Panc1 (cell line): ENCODE data around the gene GDPD2. TPM values are rescaled to one million over a fixed set of nuclear protein-coding genes. Genes with fewer than 3 reads are reported as not detected.

Source experiments
- ATAC-seq: fragments of 200-7000 bp; cut with Tn5 transposase; 2 replicates; pipeline ENCODE4 v1.9.1; 2020; ENCODE audit warnings: mild to moderate bottlenecking, moderate library complexity
- BruUV-seq: library from RNA; stranded (reverse); fragments of 400-500 nt; replicated peaks from 2 replicates; lab custom pipeline; 2021; lab: Mats Ljungman, UMichigan
- CTCF ChIA-PET: fragments of 300-600 bp; sonication (Branson Sonifier 250); formaldehyde crosslinking; loops from one replicate; lab custom pipeline; 2022; ENCODE audit warnings: antibody characterized with exemption; lab: Charles Lee
- POLR2A ChIA-PET: fragments of 300-600 bp; sonication (Branson Sonifier 250); formaldehyde crosslinking; loops from one replicate; lab custom pipeline; 2022; ENCODE audit warnings: antibody characterized with exemption; lab: Charles Lee
- DNase-seq: peaks from one replicate; pipeline ENCODE4 v3.0.0-alpha.2; 2010; ENCODE audit warnings: low read depth, low spot score
- H3K27ac ChIP-seq: 2 replicates; pipeline ENCODE4 v1.5.1; 2011; ENCODE audit warnings: mild to moderate bottlenecking, low read length, inconsistent platforms
- H3K27me3 ChIP-seq: fragments of 200-500 bp; sonication (Bioruptor generic); 2 replicates; pipeline ENCODE4 v1.6.0; 2014; ENCODE audit warnings: low read length, inconsistent platforms; ENCODE audit not compliant: control insufficient read depth, insufficient read depth
- H3K36me3 ChIP-seq: fragments of 200-500 bp; sonication (Bioruptor generic); 2 replicates; pipeline ENCODE4 v1.5.1; 2014; ENCODE audit warnings: inconsistent platforms, mild to moderate bottlenecking, low read length, moderate library complexity; ENCODE audit not compliant: control insufficient read depth, insufficient read depth
- H3K4me1 ChIP-seq: 2 replicates; pipeline ENCODE4 v1.5.1; 2011; ENCODE audit warnings: inconsistent platforms, mild to moderate bottlenecking, low read length, moderate library complexity; ENCODE audit not compliant: control insufficient read depth, insufficient read depth
- H3K4me3 ChIP-seq, 2 experiments: 2 replicates each; pipeline ENCODE4 v1.5.1; 2011 to 2012; ENCODE audit warnings: low read depth in 2 of 2, low read length in 2 of 2, mild to moderate bottlenecking in 2 of 2, inconsistent platforms in 1 of 2, moderate library complexity in 1 of 2
- H3K9me3 ChIP-seq: fragments of 200-500 bp; sonication (Bioruptor generic); 2 replicates; pipeline ENCODE4 v1.5.1; 2014; ENCODE audit warnings: low read depth, mild to moderate bottlenecking, inconsistent platforms, low read length, moderate library complexity; ENCODE audit not compliant: control insufficient read depth, insufficient read depth
- POLR2AphosphoS5 ChIP-seq: IDR thresholded peaks from 2 replicates; pipeline ENCODE4 v1.6.1; 2012; ENCODE audit warnings: mild to moderate bottlenecking, low read depth, low read length, moderate library complexity
- SIN3A ChIP-seq: IDR thresholded peaks from 2 replicates; pipeline ENCODE4 v1.6.1; 2012; ENCODE audit warnings: low read depth, mild to moderate bottlenecking, low read length, moderate library complexity, borderline replicate concordance; ENCODE audit not compliant: insufficient read depth
- TCF7L2 ChIP-seq: IDR thresholded peaks from 2 replicates; pipeline ENCODE4 v1.6.1; 2011; ENCODE audit warnings: mild to moderate bottlenecking, low read depth, low read length, inconsistent platforms
- in situ Hi-C: cut with HindIII; loops from 2 replicates; pipeline ENCODE4 v1.10.0; 2016; ENCODE audit warnings: low sequenced_read_pairs, low pct_unique_long_range_greater_than_20kb
- intact Hi-C: fragments of 100-400 bp; cut with micrococcal nuclease; formaldehyde crosslinking; loops from one replicate; pipeline ENCODE4 v1.10.0; 2022; ENCODE audit not compliant: unreplicated experiment
- total RNA-seq: library from RNA; stranded (reverse); gene quantifications from one replicate; pipeline ENCODE4 v1.2.1, GENCODE V29; 2021; ENCODE audit not compliant: unreplicated experiment
- TF ChIP-seq, protein P1 (sequence below): fragments of 450-650 bp; IDR thresholded peaks from 2 replicates; pipeline ENCODE4 v1.5.1; 2017; ENCODE audit warnings: mild to moderate bottlenecking
- TF ChIP-seq, protein P2 (sequence below), 2 experiments: IDR thresholded peaks; 2 replicates each; pipeline ENCODE4 v1.6.1; 2011 to 2012; ENCODE audit warnings: low read depth in 2 of 2, control low read depth in 1 of 2, low read length in 1 of 2, mild to moderate bottlenecking in 1 of 2, moderate library complexity in 1 of 2; ENCODE audit not compliant: insufficient read depth in 1 of 2

GDPD2 gene
- total RNA-seq, 1 experiment from 2014 or later: 0.33 TPM

GRCh38 chrX:70434914-70435586 lies 11.9 kb downstream of the GDPD2 start:
- ATAC-seq: no peak

DNA sequence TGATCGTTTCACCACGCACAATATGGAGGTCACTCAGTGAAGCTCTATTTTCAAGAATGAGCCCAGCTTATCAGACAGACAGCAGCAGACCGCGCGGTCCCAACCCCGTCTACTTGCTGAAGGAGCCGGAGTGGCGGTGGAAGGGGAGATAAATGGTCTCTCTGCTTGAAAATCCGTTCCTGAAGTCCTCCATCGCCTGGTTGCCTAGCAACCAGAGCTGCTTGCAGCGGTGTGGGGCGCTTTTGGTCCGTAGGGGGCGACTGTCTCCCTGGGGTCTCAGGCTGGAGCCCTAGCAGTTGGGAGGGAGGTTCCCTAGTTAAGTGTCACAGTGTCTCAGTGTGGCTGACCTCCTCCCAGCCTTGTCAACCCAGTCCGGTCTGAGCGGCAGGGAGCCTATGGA lies 13.2 kb downstream of the GDPD2 start:
- intact Hi-C loops (no loop called here), in situ Hi-C loops (no loop called here)
- Histone ChIP-seq H3K27ac (no peak overlapping the region), H3K9me3 (no peaks in the 10 kb centered on the region), H3K36me3 (no peaks in the 10 kb centered on the region), H3K4me1 (peaks cover 7% of the 10 kb centered on the region), H3K4me3 (no peak overlapping the region), H3K27me3 (no peaks in the 10 kb centered on the region)
- no TSS peak for BruUV-seq
- CTCF ChIA-PET: no interaction called here
- DNase-seq (no peak), ATAC-seq (no peak)
- TF ChIP-seq POLR2AphosphoS5 (no peak), TCF7L2 (no peak), SIN3A (no peak)
- TF ChIP-seq, protein P1, sequence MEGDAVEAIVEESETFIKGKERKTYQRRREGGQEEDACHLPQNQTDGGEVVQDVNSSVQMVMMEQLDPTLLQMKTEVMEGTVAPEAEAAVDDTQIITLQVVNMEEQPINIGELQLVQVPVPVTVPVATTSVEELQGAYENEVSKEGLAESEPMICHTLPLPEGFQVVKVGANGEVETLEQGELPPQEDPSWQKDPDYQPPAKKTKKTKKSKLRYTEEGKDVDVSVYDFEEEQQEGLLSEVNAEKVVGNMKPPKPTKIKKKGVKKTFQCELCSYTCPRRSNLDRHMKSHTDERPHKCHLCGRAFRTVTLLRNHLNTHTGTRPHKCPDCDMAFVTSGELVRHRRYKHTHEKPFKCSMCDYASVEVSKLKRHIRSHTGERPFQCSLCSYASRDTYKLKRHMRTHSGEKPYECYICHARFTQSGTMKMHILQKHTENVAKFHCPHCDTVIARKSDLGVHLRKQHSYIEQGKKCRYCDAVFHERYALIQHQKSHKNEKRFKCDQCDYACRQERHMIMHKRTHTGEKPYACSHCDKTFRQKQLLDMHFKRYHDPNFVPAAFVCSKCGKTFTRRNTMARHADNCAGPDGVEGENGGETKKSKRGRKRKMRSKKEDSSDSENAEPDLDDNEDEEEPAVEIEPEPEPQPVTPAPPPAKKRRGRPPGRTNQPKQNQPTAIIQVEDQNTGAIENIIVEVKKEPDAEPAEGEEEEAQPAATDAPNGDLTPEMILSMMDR: no peak
- TF ChIP-seq, protein P2, sequence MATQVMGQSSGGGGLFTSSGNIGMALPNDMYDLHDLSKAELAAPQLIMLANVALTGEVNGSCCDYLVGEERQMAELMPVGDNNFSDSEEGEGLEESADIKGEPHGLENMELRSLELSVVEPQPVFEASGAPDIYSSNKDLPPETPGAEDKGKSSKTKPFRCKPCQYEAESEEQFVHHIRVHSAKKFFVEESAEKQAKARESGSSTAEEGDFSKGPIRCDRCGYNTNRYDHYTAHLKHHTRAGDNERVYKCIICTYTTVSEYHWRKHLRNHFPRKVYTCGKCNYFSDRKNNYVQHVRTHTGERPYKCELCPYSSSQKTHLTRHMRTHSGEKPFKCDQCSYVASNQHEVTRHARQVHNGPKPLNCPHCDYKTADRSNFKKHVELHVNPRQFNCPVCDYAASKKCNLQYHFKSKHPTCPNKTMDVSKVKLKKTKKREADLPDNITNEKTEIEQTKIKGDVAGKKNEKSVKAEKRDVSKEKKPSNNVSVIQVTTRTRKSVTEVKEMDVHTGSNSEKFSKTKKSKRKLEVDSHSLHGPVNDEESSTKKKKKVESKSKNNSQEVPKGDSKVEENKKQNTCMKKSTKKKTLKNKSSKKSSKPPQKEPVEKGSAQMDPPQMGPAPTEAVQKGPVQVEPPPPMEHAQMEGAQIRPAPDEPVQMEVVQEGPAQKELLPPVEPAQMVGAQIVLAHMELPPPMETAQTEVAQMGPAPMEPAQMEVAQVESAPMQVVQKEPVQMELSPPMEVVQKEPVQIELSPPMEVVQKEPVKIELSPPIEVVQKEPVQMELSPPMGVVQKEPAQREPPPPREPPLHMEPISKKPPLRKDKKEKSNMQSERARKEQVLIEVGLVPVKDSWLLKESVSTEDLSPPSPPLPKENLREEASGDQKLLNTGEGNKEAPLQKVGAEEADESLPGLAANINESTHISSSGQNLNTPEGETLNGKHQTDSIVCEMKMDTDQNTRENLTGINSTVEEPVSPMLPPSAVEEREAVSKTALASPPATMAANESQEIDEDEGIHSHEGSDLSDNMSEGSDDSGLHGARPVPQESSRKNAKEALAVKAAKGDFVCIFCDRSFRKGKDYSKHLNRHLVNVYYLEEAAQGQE (IDR thresholded peaks at IDR 0.05; ENCODE audit: insufficient read depth in 1 of 2, low read depth in 2 of 2, low read length in 1 of 2): no peak
- POLR2A ChIA-PET: no interaction called here

More at GRCh38 chrX:70434914-70435586, 11.9 kb downstream of the GDPD2 start:
- TF ChIP-seq SIN3A: no peak
- TF ChIP-seq POLR2AphosphoS5: no peak
- TF ChIP-seq, protein P1: no peak
- TF ChIP-seq, protein P2 (IDR thresholded peaks at IDR 0.05; ENCODE audit: insufficient read depth in 1 of 2, low read depth in 2 of 2, low read length in 1 of 2): no peak
- no peak for TF ChIP-seq TCF7L2
- in situ Hi-C loops: no loop called here
- ChIA-PET CTCF (interaction anchor here (0.7 to 1.0 kb wide), 2 partner anchors 17 to 878 kb away, joined by 3 to 16 read pairs; no protein-coding TSS in a partner anchor), POLR2A (interaction anchor here (0.6 kb wide), 1 partner anchor 267 kb away, joined by 3 read pairs; no protein-coding TSS in a partner anchor)
- Histone ChIP-seq H3K27ac (peak overlapping the region; percentile 34; the same call in 1 of the 2 replicates), H3K4me1 (peaks cover 7% of the 10 kb centered on the region), H3K36me3 (no peaks in the 10 kb centered on the region), H3K9me3 (no peaks in the 10 kb centered on the region), H3K4me3 (peak overlapping the region; percentile 75 to 93), H3K27me3 (no peaks in the 10 kb centered on the region)
- intact Hi-C loops: no loop called here
- BruUV-seq: no TSS peak
- no peak for DNase-seq
